Fibroblast of lung (primary cell): ENCODE measurements around the gene FAM83B. TPM values are rescaled to one million over a fixed set of nuclear protein-coding genes. Genes with fewer than 3 reads are reported as not detected.

Experiments
- DNase-seq, 2 donors: peaks; one replicate each; pipeline versions ENCODE4 v3.0.0 to v3.0.0-alpha.2; 2010; ENCODE audit warnings: low read depth in 2 of 2
- H2AFZ ChIP-seq: 2 replicates; pipeline ENCODE4 v1.5.1; 2012; ENCODE audit warnings: low read length, control low read depth, inconsistent platforms
- H3K27ac ChIP-seq: 2 replicates; pipeline ENCODE4 v1.5.1; 2011; ENCODE audit warnings: low read length, control low read depth; ENCODE audit not compliant: insufficient read depth
- H3K27me3 ChIP-seq: 2 replicates; pipeline ENCODE4 v1.5.1; 2011; ENCODE audit warnings: mild to moderate bottlenecking, low read length; ENCODE audit not compliant: control insufficient read depth, insufficient read depth
- H3K36me3 ChIP-seq: 2 replicates; pipeline ENCODE4 v1.5.1; 2011; ENCODE audit warnings: low read length; ENCODE audit not compliant: control insufficient read depth, insufficient read depth
- H3K4me1 ChIP-seq: 2 replicates; pipeline ENCODE4 v1.5.1; 2011; ENCODE audit warnings: low read length; ENCODE audit not compliant: control insufficient read depth, insufficient read depth; ENCODE audit errors: extremely low read depth
- H3K4me2 ChIP-seq: 2 replicates; pipeline ENCODE4 v1.5.1; 2011; ENCODE audit warnings: low read length, control low read depth; ENCODE audit not compliant: insufficient read depth; ENCODE audit errors: extremely low read depth
- H3K4me3 ChIP-seq, 4 experiments: fragments of 200-600 bp in 1 of 4; sonication (generic) in 1 of 4; replicated peaks in 1 of 4; 2 replicates each; pipeline ENCODE4 v1.5.1; 2011 to 2016; ENCODE audit warnings: low read length in 4 of 4, low read depth in 3 of 4, mild to moderate bottlenecking in 3 of 4, control low read depth in 2 of 4, inconsistent platforms in 1 of 4, mixed read lengths in 1 of 4; ENCODE audit not compliant: insufficient read depth in 1 of 4; ENCODE audit errors: control extremely low read depth in 1 of 4
- H3K79me2 ChIP-seq: 2 replicates; pipeline ENCODE4 v1.5.1; 2012; ENCODE audit warnings: mild to moderate bottlenecking, low read length, inconsistent platforms; ENCODE audit not compliant: control insufficient read depth, insufficient read depth
- H3K9ac ChIP-seq: 2 replicates; pipeline ENCODE4 v1.5.1; 2011; ENCODE audit warnings: mild to moderate bottlenecking, low read length, control low read depth; ENCODE audit not compliant: insufficient read depth
- H3K9me3 ChIP-seq: 2 replicates; pipeline ENCODE4 v1.5.1; 2012; ENCODE audit warnings: low read depth, low read length; ENCODE audit not compliant: control insufficient read depth, insufficient read depth
- H4K20me1 ChIP-seq: 2 replicates; pipeline ENCODE4 v1.5.1; 2011; ENCODE audit warnings: low read length; ENCODE audit not compliant: control insufficient read depth, insufficient read depth; ENCODE audit errors: extremely low read depth
- EZH2 ChIP-seq: IDR thresholded peaks from 2 replicates; pipeline ENCODE4 v1.5.1; 2012; ENCODE audit warnings: low read length, control low read depth, mild to moderate bottlenecking; ENCODE audit errors: missing control alignments
- polyA plus RNA-seq, 2 donors: library from polyadenylated mRNA; depleted of rRNA in 1 of 2; stranded (reverse) in 1 of 2; unstranded in 1 of 2; fragments of >200 nt; gene quantifications; 2 replicates each; pipeline ENCODE4 v1.2.1, GENCODE V29; 2011 to 2012; ENCODE audit warnings: missing spikeins in 1 of 2
- total RNA-seq: library from RNA; depleted of rRNA; stranded (reverse); fragments of >200 nt; gene quantifications from 2 replicates; pipeline ENCODE4 v1.2.1, GENCODE V29; 2014
- TF ChIP-seq, protein P1 (sequence below), 2 donors: IDR thresholded peaks in 1 of 2; conservative IDR thresholded peaks in 1 of 2; 1 replicate in 1 of 2; 2 replicates in 1 of 2; pipeline ENCODE4 v1.5.1; 2011 to 2012; ENCODE audit warnings: low read length in 2 of 2, control low read depth in 1 of 2, inconsistent platforms in 1 of 2, low read depth in 1 of 2, mild to moderate bottlenecking in 1 of 2

FAM83B gene
- total and polyA plus RNA-seq, 2 donors (not counting 1 experiment from before 2014, with no cell fraction given) = under 0.01 TPM; not detected in 1

- no peak overlapping the region for H3K9ac ChIP-seq
- H3K79me2 ChIP-seq = no peaks in the 10 kb centered on the region
- H3K27me3 ChIP-seq = no peaks in the 10 kb centered on the region
- TF ChIP-seq EZH2 = no peak
- TF ChIP-seq, protein P1, sequence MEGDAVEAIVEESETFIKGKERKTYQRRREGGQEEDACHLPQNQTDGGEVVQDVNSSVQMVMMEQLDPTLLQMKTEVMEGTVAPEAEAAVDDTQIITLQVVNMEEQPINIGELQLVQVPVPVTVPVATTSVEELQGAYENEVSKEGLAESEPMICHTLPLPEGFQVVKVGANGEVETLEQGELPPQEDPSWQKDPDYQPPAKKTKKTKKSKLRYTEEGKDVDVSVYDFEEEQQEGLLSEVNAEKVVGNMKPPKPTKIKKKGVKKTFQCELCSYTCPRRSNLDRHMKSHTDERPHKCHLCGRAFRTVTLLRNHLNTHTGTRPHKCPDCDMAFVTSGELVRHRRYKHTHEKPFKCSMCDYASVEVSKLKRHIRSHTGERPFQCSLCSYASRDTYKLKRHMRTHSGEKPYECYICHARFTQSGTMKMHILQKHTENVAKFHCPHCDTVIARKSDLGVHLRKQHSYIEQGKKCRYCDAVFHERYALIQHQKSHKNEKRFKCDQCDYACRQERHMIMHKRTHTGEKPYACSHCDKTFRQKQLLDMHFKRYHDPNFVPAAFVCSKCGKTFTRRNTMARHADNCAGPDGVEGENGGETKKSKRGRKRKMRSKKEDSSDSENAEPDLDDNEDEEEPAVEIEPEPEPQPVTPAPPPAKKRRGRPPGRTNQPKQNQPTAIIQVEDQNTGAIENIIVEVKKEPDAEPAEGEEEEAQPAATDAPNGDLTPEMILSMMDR (conservative IDR thresholded peaks at IDR 0.05 in 1 of 2, IDR thresholded peaks at IDR 0.05 in 1 of 2; ENCODE audit: low read depth in 1 of 2, low read length in 2 of 2) = no peak
- no peak overlapping the region for H2AFZ ChIP-seq
- DNase-seq = no peak
- no peaks in the 10 kb centered on the region for H3K9me3 ChIP-seq
- H3K4me2 ChIP-seq = peak overlapping the region; percentile 51
- H4K20me1 ChIP-seq = no peaks in the 10 kb centered on the region
- H3K4me3 ChIP-seq = peak overlapping the region in 2 of 4 experiments; percentile 9 to 77
- H3K36me3 ChIP-seq = no peaks in the 10 kb centered on the region
- H3K4me1 ChIP-seq = peaks cover 5% of the 10 kb centered on the region
- H3K27ac ChIP-seq = no peak overlapping the region
These were observed 45.3 kb upstream of the FAM83B start for GRCh38 chr6:54801244-54801643.

DNA sequence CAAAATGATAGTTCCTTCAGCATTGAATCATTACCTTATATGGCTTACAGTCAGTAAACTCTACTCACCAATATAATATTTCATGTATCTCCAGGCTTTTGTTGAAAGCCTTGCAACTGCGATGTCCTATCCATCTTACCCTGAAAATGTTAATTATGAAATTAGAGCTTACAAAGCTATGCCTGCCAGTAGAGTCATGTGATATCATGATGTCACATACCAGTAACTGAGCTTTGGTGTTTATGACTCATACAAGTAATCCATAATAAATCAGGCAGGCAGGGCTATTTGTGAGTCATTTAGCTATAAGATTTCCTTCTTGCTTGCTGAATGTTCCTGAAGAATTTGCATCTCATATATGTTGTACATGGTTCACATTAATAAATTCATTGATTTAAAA, 44.9 kb upstream of the FAM83B start:
- Histone ChIP-seq H4K20me1 (no peaks in the 10 kb centered on the region), H3K27ac (no peak overlapping the region), H3K4me3 (peak overlapping the region in 2 of 4 experiments; percentile 9 to 77), H3K4me1 (peaks cover 5% of the 10 kb centered on the region), H3K4me2 (peak overlapping the region; percentile 51), H3K27me3 (no peaks in the 10 kb centered on the region), H3K79me2 (no peaks in the 10 kb centered on the region), H2AFZ (no peak overlapping the region), H3K36me3 (no peaks in the 10 kb centered on the region), H3K9ac (no peak overlapping the region), H3K9me3 (no peaks in the 10 kb centered on the region)
- TF ChIP-seq, protein P1 (conservative IDR thresholded peaks at IDR 0.05 in 1 of 2, IDR thresholded peaks at IDR 0.05 in 1 of 2; ENCODE audit: low read depth in 1 of 2, low read length in 2 of 2) = no peak
- TF ChIP-seq EZH2 = no peak
- DNase-seq = peak; percentile 87 to 96

DNA sequence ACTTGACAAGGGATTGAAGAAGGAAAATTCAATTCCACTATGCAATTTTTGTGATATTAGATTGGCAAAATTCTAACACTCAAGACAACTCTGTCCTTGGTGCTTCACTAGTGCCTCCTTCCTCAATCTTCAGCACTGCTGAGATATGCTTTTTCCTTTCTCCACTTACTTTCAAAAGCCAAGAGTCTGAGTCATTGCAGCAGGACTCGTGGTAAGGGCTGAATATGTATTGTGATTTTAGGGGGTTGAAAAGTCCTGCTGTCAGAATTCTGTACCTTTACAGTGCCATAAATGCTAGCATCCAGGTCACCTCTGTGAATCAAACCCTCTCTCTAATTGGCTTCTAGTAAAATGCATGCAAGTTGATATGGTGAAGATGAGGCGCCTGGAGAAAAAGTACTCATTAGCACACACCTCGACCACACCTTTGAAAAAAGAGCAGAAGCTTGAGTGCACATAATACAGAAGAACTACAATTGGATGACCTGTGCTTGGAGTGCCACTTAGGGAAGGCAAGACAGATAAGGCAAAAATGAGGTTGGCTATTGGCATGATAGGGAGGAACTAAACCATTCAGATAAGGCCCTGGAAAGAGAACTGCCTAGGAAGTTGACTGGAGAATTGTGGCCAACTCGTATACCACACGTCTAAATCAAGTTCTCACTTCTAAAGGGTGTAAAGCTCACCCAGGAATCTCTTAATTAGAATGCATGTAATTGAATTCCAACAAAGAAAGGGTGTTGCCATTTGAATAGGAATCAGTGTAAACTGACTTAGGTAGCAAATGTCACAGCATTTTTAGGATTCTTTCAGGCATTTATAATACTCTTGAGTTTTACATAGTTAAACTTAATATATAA, 43.6 kb upstream of the FAM83B start:
- Histone ChIP-seq H3K27me3 (no peaks in the 10 kb centered on the region), H4K20me1 (no peaks in the 10 kb centered on the region), H3K9ac (no peak overlapping the region), H2AFZ (no peak overlapping the region), H3K4me1 (peaks cover 5% of the 10 kb centered on the region), H3K4me3 (no peak overlapping the region), H3K36me3 (no peaks in the 10 kb centered on the region), H3K4me2 (peak overlapping the region; percentile 25), H3K9me3 (no peaks in the 10 kb centered on the region), H3K27ac (no peak overlapping the region), H3K79me2 (no peaks in the 10 kb centered on the region)
- TF ChIP-seq, protein P1 (conservative IDR thresholded peaks at IDR 0.05 in 1 of 2, IDR thresholded peaks at IDR 0.05 in 1 of 2; ENCODE audit: low read depth in 1 of 2, low read length in 2 of 2) = no peak
- TF ChIP-seq EZH2 = no peak
- peak; percentile 70 to 80 for DNase-seq
